ENCODE measurements around the gene AKR1C8. TPM values are rescaled to one million over a fixed set of nuclear protein-coding genes. Genes with fewer than 3 reads are reported as not detected.
"Not testable (repeated sequence)": the region's sequence is repeated elsewhere in the genome, so short reads cannot be mapped to it uniquely, and the experiment has no call there.

The AKR1C8 gene
- total and polyA plus RNA-seq, 2 donors (not counting 3 experiments of a cell fraction or from before 2014, with no cell fraction given): not detected

- intact Hi-C loops (cut with micrococcal nuclease): no loop called here
- Histone ChIP-seq H3K4me2 (ENCODE audit: insufficient read depth, low read length) (no peak overlapping the region), H4K20me1 (replicated peaks; ENCODE audit: control insufficient read depth, extremely low read depth, insufficient read depth, low read length) (no peaks in the 10 kb centered on the region), H3K9me1 (replicated peaks; ENCODE audit: control insufficient read depth, extremely low read depth, insufficient read depth, low read length) (no peaks in the 10 kb centered on the region), H2AFZ (ENCODE audit: low read depth, low read length) (no peak overlapping the region), H3K9me3 (replicated peaks; ENCODE audit: control insufficient read depth, insufficient read depth, low read length) (no peaks in the 10 kb centered on the region), H3K4me1 (ENCODE audit: control insufficient read depth, extremely low read depth, insufficient read depth, low read length) (no peaks in the 10 kb centered on the region), H3K4me3 (replicated peaks in 1 of 3; ENCODE audit: insufficient read depth in 1 of 3, low read depth in 1 of 3, low read length in 3 of 3) (no peak overlapping the region), H3K27ac (ENCODE audit: insufficient read depth, low read depth, low read length) (no peak overlapping the region), H3K27me3 (ENCODE audit: control insufficient read depth in 2 of 2, insufficient read depth in 2 of 2, low read length in 2 of 2) (no peaks in the 10 kb centered on the region), H3K79me2 (ENCODE audit: control insufficient read depth, insufficient read depth, low read length) (no peaks in the 10 kb centered on the region), H3K9ac (replicated peaks; ENCODE audit: extremely low read depth, insufficient read depth, low read length) (no peak overlapping the region), H3K36me3 (ENCODE audit: control insufficient read depth in 2 of 2, extremely low read depth in 1 of 2, insufficient read depth in 2 of 2, low read length in 2 of 2) (no peaks in the 10 kb centered on the region)
- no peak for TF ChIP-seq JUN (IDR thresholded peaks at IDR 0.05; ENCODE audit: borderline replicate concordance, insufficient read depth, insufficient read length, low read depth)
- FAIRE-seq (no peak), DNase-seq (ENCODE audit: low read depth, low spot score) (peak; percentile 34)
- BruUV-seq (replicated peaks): no TSS peak
- CTCF ChIA-PET: interaction anchor here (0.7 kb wide), 1 partner anchor 164 kb away, joined by 3 read pairs; no protein-coding TSS in a partner anchor
- POLR2A ChIA-PET: no interaction called here
- dilution Hi-C loops (cut with MboI; ENCODE audit: extremely low pct_ligation_motif_present, low sequenced_read_pairs): no loop called here
Observed at GRCh38 chr10:5117026-5117425, 67.9 kb downstream of the AKR1C8 start.

GRCh38 chr10:5116621-5117020 lies 68.3 kb downstream of the AKR1C8 start:
- Histone ChIP-seq H3K27me3 (ENCODE audit: control insufficient read depth in 2 of 2, insufficient read depth in 2 of 2, low read length in 2 of 2) (no peaks in the 10 kb centered on the region), H3K27ac (ENCODE audit: insufficient read depth, low read depth, low read length) (no peak overlapping the region), H3K4me3 (replicated peaks in 1 of 3; ENCODE audit: insufficient read depth in 1 of 3, low read depth in 1 of 3, low read length in 3 of 3) (no peak overlapping the region), H3K4me1 (ENCODE audit: control insufficient read depth, extremely low read depth, insufficient read depth, low read length) (no peaks in the 10 kb centered on the region), H3K36me3 (ENCODE audit: control insufficient read depth in 2 of 2, extremely low read depth in 1 of 2, insufficient read depth in 2 of 2, low read length in 2 of 2) (no peaks in the 10 kb centered on the region), H3K4me2 (ENCODE audit: insufficient read depth, low read length) (no peak overlapping the region), H2AFZ (ENCODE audit: low read depth, low read length) (no peak overlapping the region), H3K9me1 (replicated peaks; ENCODE audit: control insufficient read depth, extremely low read depth, insufficient read depth, low read length) (no peaks in the 10 kb centered on the region), H4K20me1 (replicated peaks; ENCODE audit: control insufficient read depth, extremely low read depth, insufficient read depth, low read length) (no peaks in the 10 kb centered on the region), H3K9ac (replicated peaks; ENCODE audit: extremely low read depth, insufficient read depth, low read length) (no peak overlapping the region), H3K79me2 (ENCODE audit: control insufficient read depth, insufficient read depth, low read length) (no peaks in the 10 kb centered on the region), H3K9me3 (replicated peaks; ENCODE audit: control insufficient read depth, insufficient read depth, low read length) (no peaks in the 10 kb centered on the region)
- ChIA-PET CTCF (interaction anchor here (0.7 kb wide), 1 partner anchor 165 kb away, joined by 3 read pairs; no protein-coding TSS in a partner anchor), POLR2A (no interaction called here)
- intact Hi-C loops (cut with micrococcal nuclease): no loop called here
- dilution Hi-C loops (cut with MboI; ENCODE audit: extremely low pct_ligation_motif_present, low sequenced_read_pairs): no loop called here
- FAIRE-seq (no peak), DNase-seq (ENCODE audit: low read depth, low spot score) (no peak)
- TF ChIP-seq EZH2 (IDR thresholded peaks at IDR 0.05; ENCODE audit: borderline replicate concordance, low read depth, low read length, severe bottlenecking) (no peak), CTCF (IDR thresholded peaks at IDR 0.05; ENCODE audit: extremely low read depth in 1 of 2, insufficient read depth in 1 of 2, low read depth in 1 of 2, low read length in 2 of 2) (no peak), POLR2AphosphoS5 (IDR thresholded peaks at IDR 0.05; ENCODE audit: insufficient read depth, low read depth, low read length) (no peak), GATA2 (IDR thresholded peaks at IDR 0.05; ENCODE audit: insufficient read depth, insufficient read length, low read depth, low read length) (no peak), MYC (IDR thresholded peaks at IDR 0.05; ENCODE audit: low read depth, low read length) (no peak), JUN (IDR thresholded peaks at IDR 0.05; ENCODE audit: borderline replicate concordance, insufficient read depth, insufficient read length, low read depth) (no peak), POLR2A (IDR thresholded peaks at IDR 0.05; ENCODE audit: low read depth, low read length) (no peak), MAX (IDR thresholded peaks at IDR 0.05; ENCODE audit: insufficient read depth, insufficient read length) (no peak), FOS (IDR thresholded peaks at IDR 0.05; ENCODE audit: borderline replicate concordance, insufficient read depth, low read length) (no peak)
- BruUV-seq (replicated peaks): no TSS peak

GRCh38 chr10:5109861-5110260 lies 75.1 kb downstream of the AKR1C8 start:
- H2AFZ ChIP-seq (ENCODE audit: low read depth, low read length); intact Hi-C loops (cut with micrococcal nuclease); H3K4me2 ChIP-seq (ENCODE audit: insufficient read depth, low read length); H4K20me1 ChIP-seq (replicated peaks; ENCODE audit: control insufficient read depth, extremely low read depth, insufficient read depth, low read length); H3K36me3 ChIP-seq (ENCODE audit: control insufficient read depth in 2 of 2, extremely low read depth in 1 of 2, insufficient read depth in 2 of 2, low read length in 2 of 2); BruUV-seq (replicated peaks); H3K9me1 ChIP-seq (replicated peaks; ENCODE audit: control insufficient read depth, extremely low read depth, insufficient read depth, low read length); H3K9ac ChIP-seq (replicated peaks; ENCODE audit: extremely low read depth, insufficient read depth, low read length); FAIRE-seq; H3K9me3 ChIP-seq (replicated peaks; ENCODE audit: control insufficient read depth, insufficient read depth, low read length); dilution Hi-C loops (cut with MboI; ENCODE audit: extremely low pct_ligation_motif_present, low sequenced_read_pairs); H3K27me3 ChIP-seq (ENCODE audit: control insufficient read depth in 2 of 2, insufficient read depth in 2 of 2, low read length in 2 of 2); POLR2A ChIA-PET; H3K4me1 ChIP-seq (ENCODE audit: control insufficient read depth, extremely low read depth, insufficient read depth, low read length); H3K4me3 ChIP-seq (replicated peaks in 1 of 3; ENCODE audit: insufficient read depth in 1 of 3, low read depth in 1 of 3, low read length in 3 of 3); DNase-seq (ENCODE audit: low read depth, low spot score); H3K79me2 ChIP-seq (ENCODE audit: control insufficient read depth, insufficient read depth, low read length); H3K27ac ChIP-seq (ENCODE audit: insufficient read depth, low read depth, low read length); CTCF ChIA-PET: not testable (repeated sequence)
